ENCODE measurements around the gene DIAPH2.
"Not testable (repeated sequence)": the region's sequence is repeated elsewhere in the genome, so short reads cannot be mapped to it uniquely, and the experiment has no call there.

The DIAPH2 gene

DNA sequence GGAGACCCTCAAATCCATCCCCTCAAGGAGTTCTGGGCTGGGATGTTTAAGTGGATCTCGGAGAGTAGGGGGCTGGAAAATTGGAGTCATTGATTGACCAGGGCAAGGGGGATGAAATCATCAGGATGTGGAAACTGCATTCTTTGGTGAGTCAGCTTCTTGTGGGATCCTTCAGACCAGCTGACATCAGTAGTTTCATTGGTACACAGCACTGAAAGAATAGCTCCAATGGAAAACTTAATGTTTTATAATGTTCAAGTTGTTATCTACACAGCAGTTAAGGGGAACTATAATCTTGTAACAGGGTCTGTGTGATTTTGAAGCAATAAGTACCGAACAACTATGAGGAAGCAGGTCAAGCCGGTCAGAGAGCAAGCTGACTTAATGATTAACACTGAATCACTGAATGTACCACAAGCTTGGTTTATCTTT is 705.1 kb downstream of the DIAPH2 start:
- no peak for DNase-seq (ENCODE audit: low spot score)

DNA sequence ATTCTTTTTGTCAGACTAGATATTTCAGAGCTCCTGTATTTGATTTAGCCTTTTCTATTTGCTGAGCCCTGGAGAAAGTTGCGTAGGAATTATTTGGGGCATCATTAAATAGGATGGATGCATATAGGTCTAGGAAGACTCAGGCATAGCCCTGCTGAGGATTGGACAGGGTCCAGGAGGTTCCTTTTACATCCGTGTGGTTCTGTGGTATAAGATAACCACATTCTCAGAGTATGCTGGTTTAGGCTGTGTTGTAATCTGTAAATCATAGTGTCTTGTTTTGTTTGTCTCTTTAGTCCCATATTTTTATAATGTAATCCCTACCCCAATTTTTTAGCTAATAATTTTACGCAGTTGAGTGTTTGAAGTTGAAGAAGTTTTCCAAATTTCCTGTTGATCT is 712.7 kb downstream of the DIAPH2 start:
- no peak for DNase-seq (ENCODE audit: low spot score)

DNA sequence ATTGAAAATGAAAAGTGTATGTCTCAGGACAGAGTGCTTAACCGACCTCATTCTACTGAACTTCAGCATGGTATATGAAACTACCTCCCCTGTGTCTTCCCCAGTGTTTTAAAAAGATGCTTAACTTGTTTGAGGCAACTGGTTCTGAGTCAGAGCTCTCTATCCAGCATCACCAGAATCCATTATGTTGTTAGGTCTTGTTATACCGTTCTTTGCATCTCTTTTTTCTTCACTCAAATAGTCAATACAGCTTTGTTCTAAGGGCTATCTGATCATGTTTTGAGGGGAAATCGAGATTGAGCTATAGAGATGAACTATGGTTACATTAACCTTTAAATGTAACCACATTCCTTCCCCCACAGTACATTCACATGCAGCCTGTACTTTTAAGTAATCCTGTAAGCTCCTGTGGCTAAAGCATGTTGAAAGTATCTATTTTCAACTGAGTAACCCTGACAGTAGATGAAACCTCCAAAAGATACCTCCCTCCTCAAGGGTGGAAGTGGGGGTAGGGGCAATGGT is 713.4 kb downstream of the DIAPH2 start:
- no peak for DNase-seq (ENCODE audit: low spot score)

DNA sequence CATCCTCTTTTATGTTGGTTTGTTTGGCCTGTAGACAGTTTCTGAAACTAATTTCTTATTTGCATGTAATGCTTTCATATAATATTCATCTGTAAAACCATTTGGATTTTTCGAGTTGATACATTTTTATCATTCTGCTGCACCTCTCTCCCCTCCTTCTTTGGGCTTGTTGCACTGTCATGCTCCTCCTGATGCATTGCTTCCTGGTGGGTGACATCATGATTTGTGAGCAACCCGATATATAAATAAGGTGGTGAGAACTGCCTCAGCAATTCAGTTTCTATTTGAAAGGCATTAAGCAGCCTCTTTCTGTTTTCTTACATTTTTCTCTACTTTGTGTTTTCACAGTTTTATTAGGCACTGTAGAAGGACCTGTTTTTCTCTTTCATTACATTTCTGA is 714.8 kb downstream of the DIAPH2 start:
- DNase-seq (ENCODE audit: low spot score), result no peak

DNA sequence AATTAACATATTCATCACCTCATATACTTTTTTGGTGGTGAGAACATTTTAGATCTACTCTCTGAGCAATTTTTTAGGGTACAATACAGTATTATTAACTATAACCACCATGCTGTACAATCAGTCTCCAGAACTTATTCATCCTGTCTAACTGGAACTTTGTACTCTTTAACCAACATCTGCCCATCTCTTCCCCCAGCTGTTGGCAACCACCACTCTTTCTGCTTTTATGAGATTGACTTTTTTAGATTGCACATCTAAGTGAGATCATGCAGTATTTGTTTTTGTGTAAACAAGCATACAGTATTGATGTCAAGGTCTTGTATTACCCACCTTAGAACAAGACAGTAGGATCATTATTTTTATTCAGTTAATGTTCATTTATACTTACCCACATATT is 715.9 kb downstream of the DIAPH2 start:
- no peak for DNase-seq (ENCODE audit: low spot score)

DNA sequence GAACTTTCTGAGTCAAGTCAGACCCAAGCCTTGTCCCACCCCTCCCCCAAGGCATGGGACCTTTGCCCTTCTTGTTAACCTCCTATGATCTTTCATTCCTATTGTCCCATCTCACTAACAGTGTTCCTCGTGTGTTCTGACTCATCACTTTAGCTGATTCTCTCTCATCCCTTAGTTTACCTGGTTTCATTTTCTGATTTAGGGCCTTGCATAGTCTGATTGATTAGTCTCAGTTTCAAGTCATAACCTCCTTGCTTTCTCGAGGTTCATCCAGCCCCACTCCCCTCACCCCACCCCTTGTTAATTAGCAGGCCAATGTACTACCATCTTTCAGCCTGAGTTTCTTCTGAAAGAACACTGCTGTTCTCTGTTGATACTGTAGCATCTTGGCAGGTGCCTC is 716.5 kb downstream of the DIAPH2 start:
- no peak for DNase-seq (ENCODE audit: low spot score)

DNA sequence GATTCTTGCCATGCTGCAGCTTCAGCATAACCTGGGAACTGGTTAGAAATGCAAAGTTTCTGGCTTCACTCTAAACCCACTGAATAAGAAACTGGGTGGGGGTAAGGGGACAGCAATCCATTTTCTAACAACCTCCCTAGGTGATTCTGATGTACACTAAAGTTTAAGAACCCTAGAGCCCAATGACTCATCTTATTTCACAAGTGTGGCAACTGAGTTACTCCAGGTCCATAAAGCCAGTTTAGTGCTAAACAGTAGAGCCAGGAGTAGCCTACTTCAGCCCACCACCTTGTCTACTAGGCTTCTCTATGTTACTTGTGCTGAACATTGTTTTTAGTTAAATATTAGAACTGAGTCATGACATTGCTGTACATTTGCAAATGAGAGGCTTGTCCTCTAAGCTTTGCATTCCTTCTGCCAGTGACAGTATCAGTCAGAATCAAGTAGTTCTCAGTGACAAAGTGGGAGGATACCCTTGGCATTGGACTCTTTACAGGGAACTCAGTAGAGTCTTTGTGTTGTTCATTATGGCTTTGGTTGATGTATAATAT is 717.0 kb downstream of the DIAPH2 start:
- no peak for DNase-seq (ENCODE audit: low spot score)

DNA sequence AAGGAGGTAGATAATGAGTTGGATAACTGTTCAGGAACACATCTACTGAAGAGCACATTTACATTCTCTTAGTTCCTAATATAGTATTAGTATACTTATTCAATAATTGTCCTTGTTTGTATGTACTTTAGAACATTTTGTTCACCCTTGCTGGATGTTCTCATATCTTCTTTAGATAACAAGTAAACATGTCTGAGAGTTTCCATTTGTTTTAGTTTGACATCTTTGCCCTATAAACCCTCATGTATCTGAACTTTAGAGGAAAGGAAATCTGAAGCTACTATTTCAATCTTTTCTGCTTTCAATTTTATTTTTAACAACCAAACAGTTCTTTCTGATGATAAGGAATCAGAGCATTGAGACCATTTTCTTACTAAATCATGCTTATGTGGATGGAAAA is 717.7 kb downstream of the DIAPH2 start:
- no peak for DNase-seq (ENCODE audit: low spot score)

DNA sequence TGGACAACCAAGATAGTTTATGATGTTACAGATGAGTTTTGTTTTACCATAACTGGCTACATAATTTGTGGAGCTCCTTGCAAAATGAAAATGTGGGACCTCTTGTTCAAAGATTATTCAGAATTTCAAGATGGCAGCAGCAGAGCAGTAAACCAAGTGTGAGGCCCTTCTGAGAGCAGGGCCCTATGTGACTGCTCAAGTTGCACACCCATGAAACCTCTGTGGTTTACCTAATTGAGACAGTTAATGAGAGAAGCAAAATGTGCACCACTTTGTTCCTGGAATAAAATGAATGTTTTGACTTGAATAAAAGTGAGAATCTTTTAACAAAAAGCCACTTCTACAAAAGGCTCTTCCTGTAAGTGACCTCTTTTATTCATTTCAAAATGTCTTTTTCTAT is 718.3 kb downstream of the DIAPH2 start:
- DNase-seq (ENCODE audit: low spot score), result no peak

DNA sequence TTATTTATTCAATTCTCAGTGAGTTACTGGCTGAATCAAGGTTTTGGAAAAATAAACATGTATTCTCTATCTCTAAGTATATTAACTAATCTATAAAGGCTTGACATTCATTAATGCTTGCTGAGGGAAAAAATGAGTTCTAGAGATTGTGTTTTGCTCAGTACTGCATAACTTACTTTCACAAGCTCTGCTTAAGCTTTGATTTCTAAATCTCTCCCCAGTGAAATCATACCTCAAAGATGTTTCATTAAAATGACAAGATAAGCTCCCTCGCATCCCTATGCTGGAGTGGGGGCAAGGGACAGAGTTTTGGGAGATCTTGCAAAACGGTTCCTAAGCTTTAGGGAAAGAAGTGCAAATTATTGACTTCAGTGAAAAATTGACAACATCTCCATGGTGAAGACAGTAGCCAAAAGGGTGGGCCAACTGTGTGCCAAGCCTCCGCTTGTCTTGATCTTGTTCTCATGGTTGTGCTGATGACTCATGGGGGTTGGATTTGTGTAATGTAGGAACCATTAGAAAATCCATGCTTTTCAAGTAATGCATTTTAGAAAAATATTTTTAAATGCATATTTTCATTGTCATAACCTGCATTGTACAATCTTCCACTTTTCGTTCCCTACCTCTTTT is 720.5 kb downstream of the DIAPH2 start:
- no peak for DNase-seq (ENCODE audit: low spot score)

DNA sequence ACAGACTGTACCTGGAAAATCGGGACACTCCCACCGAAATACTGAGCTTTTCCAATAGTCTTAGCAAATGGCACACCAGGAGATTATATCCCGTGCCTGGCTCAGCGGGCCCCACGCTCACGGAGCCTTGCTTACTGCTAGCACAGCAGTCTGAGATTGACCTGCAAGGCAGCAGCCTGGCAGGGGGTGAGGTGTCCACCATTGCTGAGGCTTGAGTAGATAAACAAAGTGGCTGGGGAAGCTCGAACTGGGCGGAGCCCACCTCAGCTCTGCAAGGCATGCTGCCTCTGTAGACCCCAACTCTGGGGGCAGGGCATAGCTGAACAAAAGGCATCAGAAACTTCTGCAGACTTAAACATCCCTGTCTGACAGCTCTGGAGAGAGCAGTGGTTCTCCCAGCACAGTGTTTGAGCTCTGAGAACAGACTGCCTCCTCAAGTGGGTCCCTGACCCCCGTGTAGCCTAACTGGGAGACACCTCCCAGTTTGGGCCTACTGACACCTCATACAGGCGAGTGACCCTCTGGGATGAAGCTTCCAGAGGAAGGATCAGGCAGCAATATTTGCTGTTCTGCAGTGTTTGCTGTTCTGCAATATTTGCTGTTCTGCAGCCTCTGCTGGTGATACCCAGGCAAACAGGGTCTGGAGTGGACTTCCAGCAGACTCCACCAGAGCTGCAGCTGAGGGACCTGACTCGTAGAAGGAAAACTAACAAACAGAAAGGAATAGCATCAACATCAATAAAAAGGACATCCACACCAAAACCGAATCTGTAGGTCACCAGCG is 725.2 kb downstream of the DIAPH2 start:
- DNase-seq (ENCODE audit: low spot score), result not testable (repeated sequence)

DNA sequence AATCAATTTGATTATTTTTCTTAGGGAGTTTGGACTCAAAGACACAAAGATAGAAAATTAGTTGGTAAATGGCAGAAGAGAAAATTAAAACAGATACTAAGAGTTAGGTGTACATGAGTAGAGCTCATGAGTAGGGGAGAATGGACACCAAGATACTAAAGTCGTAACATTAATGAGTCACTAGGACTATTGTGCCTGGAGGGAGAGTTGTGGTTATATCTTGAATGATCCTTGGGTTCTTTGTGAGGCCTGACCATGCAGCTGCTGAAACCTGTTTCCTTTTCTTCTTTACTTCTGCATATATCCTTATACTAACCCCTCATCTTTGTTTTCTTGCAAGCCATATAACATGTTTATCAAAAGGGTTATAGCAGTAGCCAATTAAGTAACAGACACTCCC is 731.8 kb downstream of the DIAPH2 start:
- DNase-seq (ENCODE audit: low spot score), result no peak

DNA sequence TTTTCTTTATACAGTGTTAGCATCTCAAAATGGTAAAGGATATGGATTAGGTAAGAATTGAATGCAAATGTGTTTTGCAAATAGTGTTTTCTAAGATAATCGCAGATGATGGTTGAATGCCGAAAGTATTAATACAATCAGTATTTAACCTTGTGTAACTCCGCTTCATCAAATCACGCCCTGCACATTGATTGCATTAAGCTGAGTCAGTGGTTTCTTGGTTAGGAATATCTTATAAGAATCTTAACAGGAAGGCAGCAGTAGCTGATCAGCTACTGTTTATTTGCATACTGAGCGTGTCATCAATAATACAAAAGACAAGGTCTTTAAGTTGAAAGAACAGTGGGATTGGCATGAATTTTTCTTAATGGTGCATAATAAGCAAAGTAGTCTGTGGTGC is 744.5 kb downstream of the DIAPH2 start:
- DNase-seq (ENCODE audit: low spot score), result no peak

DNA sequence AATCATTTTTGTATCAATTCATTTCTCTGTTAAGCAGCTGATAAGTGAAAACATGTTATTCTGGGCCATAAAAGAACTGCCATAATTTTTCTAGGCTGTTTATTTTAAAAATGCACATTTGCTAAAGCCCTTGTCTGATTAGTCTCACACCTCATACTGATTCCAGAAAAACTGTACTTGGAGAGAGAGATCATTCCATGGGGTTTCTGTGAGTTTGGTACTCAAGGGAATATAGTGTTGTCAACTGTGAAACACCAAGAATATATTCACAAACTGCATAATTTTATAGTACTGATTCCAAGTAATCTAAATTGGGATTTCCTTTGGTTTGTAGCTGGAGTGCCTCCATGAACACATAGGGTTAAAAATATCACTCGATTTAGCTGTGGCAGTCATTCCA is 746.6 kb downstream of the DIAPH2 start:
- DNase-seq (ENCODE audit: low spot score), result no peak

DNA sequence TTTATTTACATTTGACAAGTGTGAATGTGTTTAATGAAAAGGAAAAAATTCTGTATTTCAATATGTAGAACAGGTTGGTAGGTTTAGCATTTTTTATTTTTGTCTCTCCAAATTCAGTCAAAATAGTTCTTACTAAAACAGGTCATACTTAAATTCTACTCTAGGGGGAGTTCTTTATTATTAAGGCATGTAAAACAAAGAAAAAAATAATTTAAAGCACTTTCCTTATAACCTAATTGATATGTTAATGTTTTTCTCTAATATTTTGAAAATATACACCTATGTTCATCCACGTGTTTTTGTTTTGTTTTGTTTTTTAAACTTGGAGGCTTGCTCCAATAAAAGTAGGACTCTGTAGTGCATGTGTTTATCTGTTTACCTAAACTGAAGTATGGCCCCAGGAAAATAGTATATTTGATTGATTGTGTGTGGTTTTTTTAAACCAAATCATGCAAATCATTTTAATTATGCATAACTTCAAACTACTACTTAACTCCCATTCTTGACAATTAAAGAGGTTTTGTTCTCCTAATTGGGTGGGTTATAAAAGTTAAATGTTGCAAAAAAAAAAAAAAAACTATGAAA is 761.7 kb downstream of the DIAPH2 start:
- no peak for DNase-seq (ENCODE audit: low spot score)

DNA sequence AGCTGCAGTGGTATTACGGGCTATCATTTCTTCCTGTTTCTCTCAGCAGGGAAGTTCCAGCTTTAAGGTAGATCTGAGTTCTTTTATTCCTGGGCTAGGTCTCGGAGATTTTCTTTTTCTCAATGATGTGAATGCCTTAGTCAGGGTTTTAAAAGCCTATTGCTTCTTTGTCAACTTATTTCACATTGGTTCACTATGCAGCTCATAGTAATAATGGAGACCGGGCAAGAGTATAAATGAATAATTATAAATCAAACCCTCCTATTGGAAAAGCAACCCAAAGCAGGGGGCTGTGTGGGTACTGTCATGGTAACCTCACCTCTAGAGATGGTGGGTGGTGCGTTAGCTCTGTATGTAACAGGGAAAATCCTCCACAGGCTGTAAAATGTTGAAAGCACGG is 762.7 kb downstream of the DIAPH2 start:
- no peak for DNase-seq (ENCODE audit: low spot score)

DNA sequence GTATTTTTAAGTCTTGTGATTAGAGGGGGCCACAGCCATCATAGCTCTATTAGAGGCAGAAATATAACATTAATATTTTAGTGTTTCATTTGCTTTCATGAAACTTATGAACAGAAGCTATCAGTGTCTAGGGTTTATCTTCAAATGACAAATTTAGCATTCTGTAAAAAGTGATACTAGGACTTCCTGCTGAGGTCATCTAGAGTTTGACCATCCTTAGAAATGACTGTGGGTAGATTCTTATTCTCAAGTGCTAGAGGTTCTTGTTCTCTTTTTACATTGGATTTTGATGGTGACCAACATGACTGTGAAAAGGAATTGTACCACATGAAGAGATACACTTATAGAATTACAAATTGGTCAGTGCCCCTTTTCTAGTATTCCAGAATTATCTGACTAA is 767.6 kb downstream of the DIAPH2 start:
- DNase-seq (ENCODE audit: low spot score), result no peak

DNA sequence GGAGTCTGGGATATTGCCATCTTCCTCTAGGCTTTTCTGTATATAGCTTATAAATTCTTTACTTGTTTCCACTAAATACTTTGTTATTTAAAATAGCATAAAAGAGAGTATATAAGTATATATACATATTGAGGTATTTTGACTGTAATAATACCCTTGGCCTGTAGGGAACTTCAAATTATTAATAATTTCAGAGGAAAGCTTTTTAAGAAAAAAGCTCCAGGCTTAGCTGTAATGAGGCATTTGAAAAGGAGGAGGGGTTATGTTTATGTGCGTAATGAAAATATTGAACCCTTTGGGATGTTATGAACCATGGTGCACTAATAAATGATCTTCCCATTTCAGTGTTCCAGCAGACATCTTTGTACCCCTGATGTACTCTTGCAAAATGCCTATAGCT is 777.1 kb downstream of the DIAPH2 start:
- no peak for DNase-seq (ENCODE audit: low spot score)

DNA sequence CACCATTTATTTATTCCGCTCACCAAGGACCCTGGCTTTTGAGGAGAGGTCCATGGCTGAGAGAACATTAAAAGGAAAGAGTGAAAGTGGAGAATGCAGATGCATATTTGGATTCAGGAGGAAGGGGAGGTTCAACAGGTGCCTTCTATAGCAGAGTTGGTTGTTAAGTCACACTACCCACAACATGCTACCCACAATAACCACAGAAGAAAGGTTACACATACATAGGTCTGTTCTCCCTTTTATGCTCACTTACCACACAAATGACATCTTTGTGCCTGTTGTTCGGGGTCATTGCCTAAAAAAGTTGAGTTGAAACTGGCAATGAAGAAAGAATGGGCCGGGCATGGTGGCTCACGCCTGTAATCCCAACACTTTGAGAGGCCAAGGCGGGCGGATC is 786.4 kb downstream of the DIAPH2 start:
- no peak for DNase-seq (ENCODE audit: low spot score)

DNA sequence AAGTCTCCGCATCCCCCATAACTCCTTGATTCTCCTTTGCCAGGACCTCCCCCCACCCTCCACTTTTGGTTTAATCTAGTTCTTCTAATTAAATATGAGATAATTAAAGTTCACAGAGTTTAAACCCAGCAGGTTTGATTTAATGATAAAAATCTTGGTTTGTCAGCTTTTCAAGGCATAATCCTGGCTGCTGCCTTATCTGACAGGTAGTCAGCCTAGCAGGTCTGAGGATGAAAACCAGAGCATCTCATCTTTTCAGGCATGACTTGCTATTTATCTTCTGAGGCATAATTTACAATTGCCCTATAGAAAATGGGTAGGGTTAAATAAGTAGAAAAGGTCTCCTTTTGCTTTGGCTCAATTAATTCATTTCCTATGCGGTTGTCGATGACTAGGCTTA is 790.3 kb downstream of the DIAPH2 start:
- DNase-seq (ENCODE audit: low spot score), result no peak

DNA sequence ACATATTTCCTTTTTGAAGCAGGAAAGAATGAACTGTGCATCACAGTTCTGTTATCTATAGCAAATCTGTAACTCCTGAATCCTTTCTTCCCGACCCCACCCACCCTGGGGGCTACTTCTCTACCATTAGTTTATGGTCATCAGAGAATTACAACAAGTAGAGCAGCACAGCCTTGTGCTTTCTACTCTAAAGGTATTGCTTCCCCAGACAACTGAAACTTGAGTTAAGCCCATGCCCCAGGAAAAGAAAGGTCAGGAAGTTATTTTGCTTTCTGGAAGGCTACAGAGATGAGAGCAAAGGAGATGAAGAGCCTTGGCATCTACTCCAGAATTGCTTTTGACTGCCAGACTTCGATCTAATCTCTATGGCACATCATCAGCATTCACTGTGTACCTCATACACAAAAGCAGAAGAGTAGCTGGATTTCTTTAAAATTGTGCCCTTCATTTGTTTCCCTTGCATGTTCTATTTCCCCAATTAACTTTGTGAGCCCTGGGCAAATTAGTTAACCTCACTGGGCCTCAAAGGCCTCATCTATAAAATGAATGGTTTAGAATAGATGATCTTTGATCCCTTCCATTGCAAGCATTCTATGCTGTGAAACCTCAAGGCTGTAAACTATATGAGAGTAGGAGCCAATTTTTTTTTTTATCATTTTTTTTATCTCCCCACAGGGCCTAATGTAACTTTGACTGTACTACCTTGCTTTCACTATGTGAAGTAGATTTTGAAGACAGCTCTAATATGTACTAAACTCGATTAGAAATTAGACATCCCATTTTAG is 794.7 kb downstream of the DIAPH2 start:
- DNase-seq (ENCODE audit: low spot score), result no peak

DNA sequence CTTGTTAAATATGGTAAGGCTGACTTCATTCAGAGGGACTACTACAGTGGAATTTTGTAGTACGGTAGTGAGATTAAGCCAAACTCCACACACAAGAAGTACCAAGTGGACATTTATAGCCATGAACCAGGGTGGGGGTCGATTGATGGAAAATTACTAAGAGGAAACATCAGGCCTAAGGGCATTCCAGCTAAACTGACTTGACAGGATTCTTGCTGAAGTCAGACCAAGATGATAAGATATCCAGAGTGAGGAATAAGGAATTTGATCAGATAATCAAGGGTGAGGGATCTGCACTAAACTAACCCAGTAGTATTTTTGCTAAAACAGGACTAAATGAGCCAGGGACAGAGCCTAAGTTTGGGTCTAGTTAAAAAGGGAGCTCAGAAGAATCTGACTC is 796.6 kb downstream of the DIAPH2 start:
- DNase-seq (ENCODE audit: low spot score), result no peak
